GM18508 (cell line): ENCODE data around the gene TJP2.

ENCODE experiments used
- ATAC-seq: cut with Tn5 transposase; IDR thresholded peaks from one replicate; pipeline ENCODE4 v1.9.1; 2021; ENCODE audit warnings: moderate number of reproducible peaks; ENCODE audit not compliant: insufficient read depth, unreplicated experiment

Gene TJP2

DNA sequence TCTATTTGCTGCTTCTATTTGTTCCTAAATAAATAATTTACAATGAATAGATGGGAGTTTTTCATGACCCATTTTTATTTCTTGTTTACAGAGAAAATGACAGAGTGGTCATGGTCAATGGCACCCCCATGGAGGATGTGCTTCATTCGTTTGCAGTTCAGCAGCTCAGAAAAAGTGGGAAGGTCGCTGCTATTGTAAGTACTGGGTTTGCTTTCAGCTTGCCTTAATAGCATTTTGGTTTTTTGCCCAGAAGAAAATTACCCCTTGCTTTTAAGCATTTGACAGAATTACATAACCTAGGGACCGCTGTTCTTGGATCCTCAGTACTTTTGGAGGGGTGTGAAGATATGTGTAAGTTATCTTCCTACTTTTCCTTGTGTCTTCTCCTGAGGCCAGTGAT is 44.1 kb downstream of the TJP2 start:
- ATAC-seq: no peak

DNA sequence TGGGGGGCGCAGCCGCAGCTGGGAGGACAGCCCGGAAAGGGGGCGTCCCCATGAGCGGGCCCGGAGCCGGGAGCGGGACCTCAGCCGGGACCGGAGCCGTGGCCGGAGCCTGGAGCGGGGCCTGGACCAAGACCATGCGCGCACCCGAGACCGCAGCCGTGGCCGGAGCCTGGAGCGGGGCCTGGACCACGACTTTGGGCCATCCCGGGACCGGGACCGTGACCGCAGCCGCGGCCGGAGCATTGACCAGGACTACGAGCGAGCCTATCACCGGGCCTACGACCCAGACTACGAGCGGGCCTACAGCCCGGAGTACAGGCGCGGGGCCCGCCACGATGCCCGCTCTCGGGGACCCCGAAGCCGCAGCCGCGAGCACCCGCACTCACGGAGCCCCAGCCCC is 47.0 kb downstream of the TJP2 start:
- no peak for ATAC-seq

DNA sequence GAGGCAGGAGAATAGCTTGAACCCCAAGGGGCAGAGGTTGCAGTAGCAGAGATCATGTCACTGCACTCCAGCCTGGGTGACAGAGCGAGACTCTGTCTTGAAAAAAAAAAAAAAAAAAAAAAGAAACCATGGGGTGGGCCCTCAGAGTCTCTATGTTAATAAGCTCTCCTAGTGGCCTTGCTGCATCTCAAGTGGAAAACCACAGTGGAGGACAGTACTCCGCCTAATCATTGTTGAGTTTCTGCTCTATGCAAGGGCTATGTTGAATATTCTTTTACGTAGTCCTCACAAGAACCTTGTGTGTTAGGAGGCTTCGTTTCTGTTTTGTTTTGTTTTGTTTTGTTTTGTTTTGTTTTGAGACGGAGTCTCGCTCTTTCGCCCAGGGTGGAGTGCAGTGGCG is 48.9 kb downstream of the TJP2 start:
- no peak for ATAC-seq

DNA sequence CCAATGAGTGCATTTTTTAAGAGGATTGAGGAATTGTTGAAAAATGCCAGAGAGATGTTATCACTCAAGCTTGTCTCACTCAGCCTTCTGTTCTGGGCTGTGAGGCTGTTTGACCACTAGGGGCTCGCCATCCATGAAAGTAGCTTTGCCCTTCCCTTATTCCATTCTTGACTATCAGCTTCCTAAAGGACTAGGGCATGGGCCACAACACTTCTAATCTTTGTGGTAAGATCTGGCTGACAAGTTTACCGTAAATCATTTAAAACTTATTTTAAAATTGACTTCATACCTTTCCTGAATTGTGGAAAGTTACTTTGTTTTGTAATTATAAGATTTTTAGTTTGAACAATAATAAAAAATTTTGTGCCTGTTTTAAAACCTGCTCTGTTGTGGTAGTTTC is 49.5 kb downstream of the TJP2 start:
- ATAC-seq: no peak

DNA sequence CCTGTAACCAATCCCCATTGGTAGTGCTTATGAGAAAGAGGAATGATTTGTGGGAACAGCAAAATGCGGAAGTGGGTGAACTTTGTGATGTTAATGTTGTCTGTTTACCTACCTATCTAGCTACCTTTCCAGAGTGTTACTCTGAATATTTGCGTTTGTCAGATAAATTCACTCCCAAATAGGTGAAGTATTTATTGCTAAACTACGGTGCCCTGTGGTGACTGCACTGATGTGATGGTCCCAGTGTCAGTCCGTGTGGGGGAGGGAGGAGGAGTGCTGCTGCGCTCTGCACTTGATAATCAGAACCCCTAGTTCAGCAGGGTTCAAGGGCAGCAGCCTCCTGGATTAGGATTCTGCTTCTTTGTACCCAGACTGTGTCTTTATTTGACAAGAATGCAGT is 55.3 kb downstream of the TJP2 start:
- ATAC-seq: no peak

DNA sequence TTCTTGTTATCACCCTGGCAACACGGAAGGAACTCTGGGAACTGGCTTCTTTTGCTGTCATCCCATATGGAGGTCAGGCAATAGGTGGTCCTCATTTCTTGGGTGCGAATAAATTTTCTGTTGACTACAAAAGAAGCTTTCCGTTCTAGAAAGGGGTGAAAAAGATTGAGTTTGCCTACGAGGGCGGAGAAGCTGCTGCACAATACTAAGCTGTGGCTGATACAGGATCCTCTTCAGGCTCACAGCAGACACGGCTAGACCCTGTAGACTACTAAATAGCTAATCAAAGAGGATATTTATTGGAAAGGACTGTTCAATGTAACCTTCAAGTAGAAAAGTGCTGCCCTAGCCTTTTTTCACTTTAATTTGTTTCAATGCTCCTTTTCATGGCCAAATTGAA is 58.1 kb downstream of the TJP2 start:
- no peak for ATAC-seq

DNA sequence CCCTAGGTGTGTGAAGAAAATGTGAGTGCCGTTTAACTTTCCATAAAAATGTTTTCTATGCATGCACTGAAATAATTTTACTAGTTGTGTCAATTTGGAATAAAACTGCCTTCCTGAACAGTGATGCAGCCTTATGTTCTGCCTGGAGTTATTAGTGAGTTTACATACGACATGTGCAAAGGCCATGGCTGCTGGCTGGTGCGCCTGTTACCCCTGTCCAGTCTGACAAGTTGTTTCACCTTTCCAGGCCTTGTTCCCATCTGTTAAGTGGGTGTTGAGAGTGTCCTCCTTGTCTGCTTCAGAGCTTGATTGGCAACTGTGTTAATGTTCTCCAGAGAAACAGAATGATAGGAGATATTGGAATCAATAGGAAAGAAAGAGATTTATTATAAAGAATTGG is 60.6 kb downstream of the TJP2 start:
- ATAC-seq: no peak

DNA sequence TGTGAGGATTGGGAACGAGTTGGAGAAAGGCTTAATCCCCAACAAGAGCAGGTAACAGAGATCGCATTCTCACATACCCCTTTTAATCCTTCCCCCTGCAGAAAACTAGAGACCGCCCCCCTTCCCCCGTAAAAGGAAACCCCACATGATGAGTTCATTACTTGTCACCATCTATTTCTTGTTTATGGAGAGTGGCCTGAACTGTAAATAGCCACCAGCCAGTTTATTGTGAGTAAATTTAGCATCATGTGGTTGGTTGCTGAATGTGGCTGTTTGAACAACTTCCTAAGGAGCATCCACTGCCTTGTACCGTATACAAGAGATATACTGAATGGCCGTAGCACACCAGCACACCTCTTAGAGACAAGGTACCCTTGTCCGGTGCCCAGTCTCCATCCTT is 62.1 kb downstream of the TJP2 start:
- ATAC-seq: no peak

DNA sequence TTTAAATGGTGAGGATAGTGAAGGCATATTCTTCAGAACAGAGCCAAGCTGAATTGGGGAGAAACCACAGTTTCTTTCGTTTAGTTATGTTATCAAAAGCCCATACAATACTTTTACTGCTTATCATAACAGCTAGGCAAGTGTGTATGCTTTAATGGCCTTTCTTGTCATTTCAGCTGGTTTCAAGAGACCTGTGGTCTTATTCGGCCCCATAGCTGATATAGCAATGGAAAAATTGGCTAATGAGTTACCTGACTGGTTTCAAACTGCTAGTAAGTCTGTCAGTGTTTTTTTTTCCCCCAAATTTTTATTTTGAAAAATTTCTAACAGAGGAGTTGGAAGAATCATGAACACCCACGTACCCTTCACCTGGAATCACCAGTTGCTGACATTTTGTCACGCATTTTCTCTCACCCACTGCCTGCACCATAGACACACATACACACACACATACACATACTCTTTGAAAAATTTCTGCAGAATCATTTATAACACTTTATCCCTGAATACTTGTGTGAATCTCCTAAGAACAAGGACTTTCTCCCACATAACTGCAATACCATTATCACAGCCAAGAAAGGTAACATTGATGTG is 63.7 kb downstream of the TJP2 start:
- ATAC-seq: no peak

DNA sequence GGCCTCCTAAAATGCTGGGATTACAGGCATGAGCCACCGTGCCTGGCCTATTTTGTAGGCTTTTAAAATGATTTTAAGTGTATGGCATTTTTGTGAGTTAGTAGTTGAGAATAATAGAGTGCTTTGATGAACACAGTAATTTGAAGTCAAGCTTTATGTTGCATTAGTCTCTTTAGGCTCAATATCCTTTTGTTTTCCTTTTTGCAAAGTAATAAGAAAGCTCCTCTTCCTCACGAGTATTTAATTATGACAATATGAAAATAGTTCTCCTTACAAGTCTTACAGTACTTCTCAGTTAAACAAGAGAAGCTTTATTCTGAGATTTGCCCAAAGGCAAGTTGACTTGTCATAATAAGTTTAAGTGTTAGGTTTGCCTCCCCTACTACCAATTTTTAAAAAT is 69.0 kb downstream of the TJP2 start:
- no peak for ATAC-seq

DNA sequence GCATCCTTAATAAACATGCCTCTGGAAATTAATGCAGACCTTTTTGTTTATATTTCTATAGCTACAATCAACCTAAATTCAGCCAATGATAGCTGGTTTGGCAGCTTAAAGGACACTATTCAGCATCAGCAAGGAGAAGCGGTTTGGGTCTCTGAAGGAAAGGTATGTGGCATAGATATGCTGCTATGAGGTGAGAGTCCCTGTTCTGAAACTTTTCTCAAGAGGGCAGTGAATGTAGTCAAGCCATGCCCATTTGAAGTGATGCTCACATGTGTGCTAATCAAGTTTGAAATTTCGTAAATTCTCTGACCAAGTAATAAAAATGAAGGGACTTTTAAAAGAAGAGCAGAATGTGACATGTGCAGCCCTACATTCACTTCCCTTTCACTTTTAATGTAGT is 72.6 kb downstream of the TJP2 start:
- no peak for ATAC-seq

DNA sequence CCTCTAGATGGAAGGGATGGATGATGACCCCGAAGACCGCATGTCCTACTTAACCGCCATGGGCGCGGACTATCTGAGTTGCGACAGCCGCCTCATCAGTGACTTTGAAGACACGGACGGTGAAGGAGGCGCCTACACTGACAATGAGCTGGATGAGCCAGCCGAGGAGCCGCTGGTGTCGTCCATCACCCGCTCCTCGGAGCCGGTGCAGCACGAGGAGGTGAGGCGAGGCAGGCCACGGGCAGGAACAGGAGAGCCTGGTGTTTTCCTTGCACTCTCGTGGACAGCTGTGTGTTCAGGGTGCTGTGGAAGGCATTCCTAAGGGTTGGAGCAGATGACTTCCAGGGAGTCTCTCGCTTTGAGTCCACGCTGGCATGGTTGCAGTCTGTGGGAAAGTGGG is 73.9 kb downstream of the TJP2 start:
- no peak for ATAC-seq

DNA sequence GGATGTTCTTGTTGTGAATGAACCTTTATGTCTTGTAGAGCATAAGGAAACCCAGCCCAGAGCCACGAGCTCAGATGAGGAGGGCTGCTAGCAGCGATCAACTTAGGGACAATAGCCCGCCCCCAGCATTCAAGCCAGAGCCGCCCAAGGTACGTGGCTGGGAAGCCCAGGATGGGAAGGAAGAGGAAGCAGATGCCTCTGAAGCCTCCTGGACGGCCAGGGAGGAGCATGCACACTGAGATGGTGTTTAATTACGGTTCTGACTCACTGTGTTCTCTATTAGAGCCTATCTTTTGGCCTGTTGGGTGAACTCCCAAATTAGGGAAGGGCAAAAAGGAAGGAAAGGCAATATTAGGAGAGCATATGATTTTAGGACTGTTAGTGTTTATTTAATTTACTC is 75.3 kb downstream of the TJP2 start:
- ATAC-seq: no peak

DNA sequence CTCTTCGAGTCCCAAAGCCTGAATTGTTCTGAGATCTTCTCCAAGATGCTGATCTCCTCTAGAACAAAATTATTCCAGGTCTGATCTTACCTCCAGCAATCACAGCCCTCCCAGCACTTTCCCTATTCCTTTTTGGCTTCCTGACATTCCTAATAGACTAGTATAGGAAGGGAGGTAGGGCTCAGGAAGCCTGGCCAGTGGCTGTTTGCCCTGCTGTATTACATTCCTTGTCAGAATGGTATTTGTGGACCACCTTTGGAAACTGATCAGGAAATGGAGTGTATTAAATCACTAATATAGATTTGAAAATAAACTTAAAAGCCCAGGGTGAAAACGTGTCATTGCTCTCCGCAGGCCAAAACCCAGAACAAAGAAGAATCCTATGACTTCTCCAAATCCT is 76.6 kb downstream of the TJP2 start:
- ATAC-seq: no peak

DNA sequence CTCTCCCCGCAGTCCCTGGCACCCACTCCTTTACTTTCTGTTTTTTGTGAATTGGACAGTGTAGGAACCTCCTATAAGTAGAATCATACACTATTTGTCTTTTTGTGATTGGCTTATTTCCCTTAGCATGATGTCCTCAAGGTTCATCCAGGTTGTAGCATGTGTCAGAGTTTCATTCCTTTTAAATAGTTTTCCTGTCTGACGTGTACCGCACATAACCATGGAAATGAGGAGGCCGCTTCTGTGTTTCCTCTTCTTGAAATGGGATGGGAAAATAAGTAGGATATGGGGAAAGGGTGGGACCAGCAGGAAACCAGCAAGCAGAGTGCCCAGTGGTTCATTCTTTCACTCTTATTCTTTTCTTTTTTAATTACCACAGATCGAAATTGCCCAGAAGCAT is 78.4 kb downstream of the TJP2 start:
- no peak for ATAC-seq

DNA sequence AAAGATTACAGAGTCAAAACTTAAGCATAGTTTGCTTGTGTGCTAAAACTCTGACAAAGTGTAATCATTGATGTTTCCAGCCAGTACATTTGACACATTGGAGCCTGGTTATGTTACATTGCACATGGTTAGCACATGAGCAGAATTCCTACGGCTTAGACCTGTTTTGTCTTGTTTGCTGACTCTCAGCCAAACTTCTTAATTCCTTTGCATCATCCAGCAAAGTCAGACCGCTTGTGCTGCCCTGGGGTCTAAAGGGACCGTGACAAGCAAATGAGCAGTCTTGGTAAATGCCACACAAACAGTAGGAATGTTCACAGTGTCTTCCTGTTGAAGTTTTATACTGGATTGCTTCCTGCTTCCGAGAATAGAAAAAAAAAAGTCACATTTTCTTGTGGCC is 79.0 kb downstream of the TJP2 start:
- ATAC-seq: no peak

DNA sequence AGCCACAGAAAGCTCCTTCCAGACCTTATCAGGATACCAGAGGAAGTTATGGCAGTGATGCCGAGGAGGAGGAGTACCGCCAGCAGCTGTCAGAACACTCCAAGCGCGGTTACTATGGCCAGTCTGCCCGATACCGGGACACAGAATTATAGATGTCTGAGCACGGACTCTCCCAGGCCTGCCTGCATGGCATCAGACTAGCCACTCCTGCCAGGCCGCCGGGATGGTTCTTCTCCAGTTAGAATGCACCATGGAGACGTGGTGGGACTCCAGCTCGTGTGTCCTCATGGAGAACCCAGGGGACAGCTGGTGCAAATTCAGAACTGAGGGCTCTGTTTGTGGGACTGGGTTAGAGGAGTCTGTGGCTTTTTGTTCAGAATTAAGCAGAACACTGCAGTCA is 80.1 kb downstream of the TJP2 start:
- ATAC-seq: no peak

DNA sequence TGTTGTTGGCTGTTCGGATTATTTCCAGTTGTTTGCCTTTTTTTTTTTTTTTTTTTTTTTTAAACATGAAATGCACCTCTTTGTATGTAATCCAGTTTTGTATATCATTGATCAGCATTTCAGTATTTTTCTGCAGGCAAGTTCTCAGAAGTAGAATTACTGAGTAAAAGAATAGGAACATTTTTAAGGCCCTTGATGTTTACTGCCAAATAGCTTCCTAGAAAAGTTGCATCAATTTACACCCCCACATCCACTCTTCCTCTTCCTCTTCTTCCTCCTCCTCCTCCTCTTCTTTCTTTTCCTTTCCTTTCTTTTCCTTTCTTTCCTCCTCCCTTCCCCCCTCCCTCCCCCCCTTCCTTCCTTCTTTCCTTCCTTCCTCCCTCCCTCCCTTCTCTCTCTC is 81.5 kb downstream of the TJP2 start:
- no peak for ATAC-seq

DNA sequence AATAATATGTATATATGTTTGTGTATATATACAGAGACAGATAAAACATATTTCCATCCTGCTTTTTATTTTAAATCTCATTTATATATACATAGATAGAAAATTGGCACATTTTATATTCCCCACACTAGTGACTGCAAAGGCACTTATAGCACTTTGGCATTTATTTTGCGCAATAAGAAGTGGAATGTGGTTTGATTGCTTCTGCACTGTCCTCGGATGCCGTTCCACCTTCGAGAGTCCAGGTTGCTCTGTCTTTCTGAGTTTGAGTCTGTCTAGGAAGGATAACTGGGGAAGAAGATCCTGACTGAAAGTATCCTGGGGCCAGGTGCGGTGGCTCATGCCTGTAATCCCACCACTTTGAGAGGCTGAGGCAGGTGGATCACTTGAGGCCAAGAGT is 84.5 kb downstream of the TJP2 start:
- no peak for ATAC-seq

DNA sequence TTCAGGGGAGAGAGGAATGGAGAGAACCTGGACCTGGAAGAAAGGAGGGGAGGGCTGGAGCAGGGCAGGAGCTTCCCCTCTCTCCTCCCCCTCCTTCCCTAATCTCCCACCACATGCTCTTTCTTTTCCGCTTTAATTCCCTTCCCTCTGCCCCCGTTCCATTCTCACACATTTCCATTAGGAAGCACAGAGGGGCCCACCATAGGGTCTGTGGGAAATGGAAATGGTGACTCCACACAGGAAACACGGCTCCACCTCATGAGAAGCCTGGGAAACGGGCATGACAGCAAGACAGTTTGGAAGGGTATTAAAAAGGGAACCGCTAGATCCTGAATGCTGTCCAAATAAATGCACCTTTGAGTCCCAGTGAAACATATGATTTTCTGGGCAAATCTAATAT is 86.1 kb downstream of the TJP2 start:
- no peak for ATAC-seq

DNA sequence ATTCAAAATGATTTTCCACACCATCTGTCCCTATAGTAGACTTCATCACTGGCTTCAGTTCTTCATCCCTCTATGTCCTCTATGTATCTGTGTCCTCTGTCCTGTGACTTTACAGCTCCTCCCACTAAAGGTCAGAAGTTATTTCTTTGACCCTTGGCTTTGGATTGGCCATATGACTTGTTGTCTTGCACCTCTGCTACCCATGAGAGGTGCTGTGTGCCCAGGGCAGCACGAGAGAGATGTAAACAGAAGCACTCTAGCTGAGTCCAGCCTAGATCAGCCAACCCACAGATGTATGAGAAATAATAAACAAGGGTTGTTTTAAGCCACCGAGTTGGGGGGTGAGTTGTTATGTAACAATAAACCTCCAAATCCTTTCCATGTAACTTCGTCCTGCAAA is 87.6 kb downstream of the TJP2 start:
- ATAC-seq: no peak

DNA sequence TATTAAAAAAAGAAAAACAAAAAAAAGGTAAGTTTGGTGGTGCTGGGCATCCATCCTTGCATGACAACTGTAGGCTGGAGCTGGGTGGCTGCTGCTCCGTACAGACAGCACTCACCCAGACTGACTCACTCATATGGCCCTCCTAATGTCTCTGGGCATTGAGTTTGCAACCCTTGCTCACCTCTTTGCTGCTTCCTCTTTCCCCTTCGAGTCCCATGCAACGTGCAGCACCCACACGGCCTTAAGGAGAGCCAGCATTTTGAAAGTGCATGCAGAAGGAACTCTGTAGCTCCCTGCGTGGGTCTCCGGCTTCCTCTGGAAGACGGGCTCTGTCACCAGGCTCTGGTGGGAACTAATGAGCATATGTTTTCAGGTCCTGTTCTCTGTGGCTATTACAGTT is 90.4 kb downstream of the TJP2 start:
- ATAC-seq: no peak

DNA sequence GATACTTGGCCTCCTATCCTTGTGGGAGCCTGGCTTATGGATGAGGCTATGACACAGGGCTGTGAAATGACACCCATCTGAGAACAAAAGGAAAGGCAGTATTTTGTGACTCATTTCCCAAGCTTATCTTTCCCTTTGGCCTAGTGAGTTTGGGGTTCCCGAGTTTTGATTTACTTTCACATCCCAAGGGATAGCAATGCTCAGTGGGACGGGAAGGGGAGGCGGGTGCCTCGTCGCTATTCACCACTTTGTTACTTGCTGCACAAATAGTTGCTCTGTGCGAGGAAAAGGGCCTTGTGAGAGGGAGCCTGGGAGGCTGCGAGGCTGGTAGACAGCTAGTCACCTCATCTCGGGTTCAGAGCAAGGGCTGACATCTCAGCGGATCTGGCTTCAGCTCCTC is 91.8 kb downstream of the TJP2 start:
- no peak for ATAC-seq
